Measurements from ENCODE around the gene SLC37A3.
"Not testable (repeated sequence)": the region's sequence is repeated elsewhere in the genome, so short reads cannot be mapped to it uniquely, and the experiment has no call there.

The SLC37A3 gene

DNA sequence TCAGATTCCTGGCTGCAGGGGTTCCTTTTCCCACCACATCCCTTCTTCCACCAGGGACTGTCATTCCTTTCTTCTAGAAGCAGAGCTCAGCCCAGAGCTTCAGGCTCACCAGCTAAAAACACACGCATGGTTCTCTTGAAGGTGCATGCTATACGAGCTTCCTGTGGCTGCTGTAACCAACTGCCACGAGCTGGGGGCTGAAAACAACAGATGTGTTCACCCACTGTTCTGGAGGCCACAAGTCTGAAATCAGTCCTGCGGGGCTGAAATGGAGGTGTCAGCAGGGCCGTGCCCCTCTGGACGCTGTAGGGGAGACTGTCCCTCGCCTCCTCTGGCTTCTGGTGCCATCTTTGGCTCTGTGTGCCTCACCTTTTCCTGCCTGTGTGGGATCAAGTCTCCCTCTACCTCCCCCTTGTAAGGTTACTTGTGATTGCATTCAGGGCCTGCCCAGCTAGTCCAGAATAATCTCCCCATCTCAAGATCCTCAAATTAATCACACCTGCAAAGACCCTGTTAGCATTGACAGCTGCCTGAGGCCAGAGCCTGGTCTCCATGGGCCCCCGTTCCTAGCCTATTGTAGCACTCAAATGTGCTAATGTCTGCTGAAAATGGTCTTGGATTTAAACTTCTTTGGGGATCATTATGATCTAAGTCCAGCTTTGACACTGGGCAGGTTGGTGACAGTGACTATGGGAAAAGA lies 19.3 kb upstream of the SLC37A3 start:
- H3K4me2 ChIP-seq (ENCODE audit: low read depth, low read length, poor library complexity, severe bottlenecking) = peak overlapping the region; percentile 48

DNA sequence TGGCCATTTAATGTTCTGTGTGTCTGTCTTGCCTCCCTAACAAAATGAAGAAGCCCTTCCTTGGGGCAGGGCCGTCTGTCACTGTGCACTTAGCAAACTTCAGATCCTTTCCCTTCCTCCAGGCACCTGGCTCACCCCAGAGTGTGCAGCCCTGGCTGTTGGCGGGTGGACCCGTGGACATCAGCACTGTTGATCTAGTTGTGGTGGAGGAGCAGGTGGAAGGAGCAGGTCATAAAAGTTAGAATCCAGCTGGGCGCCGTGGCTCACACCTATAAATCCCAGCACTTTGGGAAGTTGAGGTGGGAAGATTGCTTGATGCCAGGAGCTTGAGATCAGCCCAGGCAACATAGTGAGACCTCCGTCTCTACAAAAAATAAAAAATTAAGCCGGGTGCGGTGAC lies 18.2 kb upstream of the SLC37A3 start:
- H3F3A ChIP-seq (ENCODE audit: low read depth) = no peaks in the 10 kb centered on the region
- H3K4me1 ChIP-seq (ENCODE audit: insufficient read depth, low read length, poor library complexity, severe bottlenecking) = peaks cover 27% of the 10 kb centered on the region
- no peak overlapping the region for H3K9ac ChIP-seq (ENCODE audit: low read depth, low read length, poor library complexity, severe bottlenecking)
- H3K9me3 ChIP-seq (ENCODE audit: insufficient read depth, low read depth, low read length) = no peaks in the 10 kb centered on the region
- H3K4me3 ChIP-seq (ENCODE audit: low read length, poor library complexity, severe bottlenecking) = no peak overlapping the region
- no peaks in the 10 kb centered on the region for H4K20me1 ChIP-seq (ENCODE audit: insufficient read depth, low read length, poor library complexity, severe bottlenecking)
- H3K9me2 ChIP-seq (replicated peaks; ENCODE audit: low read depth, low read length) = no peaks in the 10 kb centered on the region
- no peaks in the 10 kb centered on the region for H3K79me2 ChIP-seq (ENCODE audit: insufficient read depth, low read length)
- no peak for TF ChIP-seq EZH2phosphoT487 (IDR thresholded peaks at IDR 0.05; ENCODE audit: borderline replicate concordance)
- TF ChIP-seq, protein P1, sequence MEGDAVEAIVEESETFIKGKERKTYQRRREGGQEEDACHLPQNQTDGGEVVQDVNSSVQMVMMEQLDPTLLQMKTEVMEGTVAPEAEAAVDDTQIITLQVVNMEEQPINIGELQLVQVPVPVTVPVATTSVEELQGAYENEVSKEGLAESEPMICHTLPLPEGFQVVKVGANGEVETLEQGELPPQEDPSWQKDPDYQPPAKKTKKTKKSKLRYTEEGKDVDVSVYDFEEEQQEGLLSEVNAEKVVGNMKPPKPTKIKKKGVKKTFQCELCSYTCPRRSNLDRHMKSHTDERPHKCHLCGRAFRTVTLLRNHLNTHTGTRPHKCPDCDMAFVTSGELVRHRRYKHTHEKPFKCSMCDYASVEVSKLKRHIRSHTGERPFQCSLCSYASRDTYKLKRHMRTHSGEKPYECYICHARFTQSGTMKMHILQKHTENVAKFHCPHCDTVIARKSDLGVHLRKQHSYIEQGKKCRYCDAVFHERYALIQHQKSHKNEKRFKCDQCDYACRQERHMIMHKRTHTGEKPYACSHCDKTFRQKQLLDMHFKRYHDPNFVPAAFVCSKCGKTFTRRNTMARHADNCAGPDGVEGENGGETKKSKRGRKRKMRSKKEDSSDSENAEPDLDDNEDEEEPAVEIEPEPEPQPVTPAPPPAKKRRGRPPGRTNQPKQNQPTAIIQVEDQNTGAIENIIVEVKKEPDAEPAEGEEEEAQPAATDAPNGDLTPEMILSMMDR (conservative IDR thresholded peaks at IDR 0.05; ENCODE audit: low read length) = no peak
- H2AFZ ChIP-seq (ENCODE audit: low read length) = no peak overlapping the region
- H3K4me2 ChIP-seq (ENCODE audit: low read depth, low read length, poor library complexity, severe bottlenecking) = no peak overlapping the region
- H3K36me3 ChIP-seq (ENCODE audit: insufficient read depth, low read length) = no peaks in the 10 kb centered on the region
- no peaks in the 10 kb centered on the region for H3K27me3 ChIP-seq (ENCODE audit: insufficient read depth, low read length, poor library complexity, severe bottlenecking)

More for the DNA sequence above, 19.3 kb upstream of the SLC37A3 start:
- Histone ChIP-seq H3K9ac (ENCODE audit: low read depth, low read length, poor library complexity, severe bottlenecking) (peak overlapping the region; percentile 57), H3K9me2 (replicated peaks; ENCODE audit: low read depth, low read length) (no peaks in the 10 kb centered on the region), H3K9me3 (ENCODE audit: insufficient read depth, low read depth, low read length) (no peaks in the 10 kb centered on the region), H3K36me3 (ENCODE audit: insufficient read depth, low read length) (no peaks in the 10 kb centered on the region), H3K27me3 (ENCODE audit: insufficient read depth, low read length, poor library complexity, severe bottlenecking) (no peaks in the 10 kb centered on the region), H3K4me1 (ENCODE audit: insufficient read depth, low read length, poor library complexity, severe bottlenecking) (peaks cover 27% of the 10 kb centered on the region), H4K20me1 (ENCODE audit: insufficient read depth, low read length, poor library complexity, severe bottlenecking) (no peaks in the 10 kb centered on the region), H3F3A (ENCODE audit: low read depth) (no peaks in the 10 kb centered on the region), H3K4me3 (ENCODE audit: low read length, poor library complexity, severe bottlenecking) (no peak overlapping the region), H2AFZ (ENCODE audit: low read length) (peak overlapping the region; percentile 97), H3K79me2 (ENCODE audit: insufficient read depth, low read length) (no peaks in the 10 kb centered on the region)
- TF ChIP-seq, protein P1 (conservative IDR thresholded peaks at IDR 0.05; ENCODE audit: low read length) = no peak
- TF ChIP-seq EZH2phosphoT487 (IDR thresholded peaks at IDR 0.05; ENCODE audit: borderline replicate concordance) = no peak

DNA sequence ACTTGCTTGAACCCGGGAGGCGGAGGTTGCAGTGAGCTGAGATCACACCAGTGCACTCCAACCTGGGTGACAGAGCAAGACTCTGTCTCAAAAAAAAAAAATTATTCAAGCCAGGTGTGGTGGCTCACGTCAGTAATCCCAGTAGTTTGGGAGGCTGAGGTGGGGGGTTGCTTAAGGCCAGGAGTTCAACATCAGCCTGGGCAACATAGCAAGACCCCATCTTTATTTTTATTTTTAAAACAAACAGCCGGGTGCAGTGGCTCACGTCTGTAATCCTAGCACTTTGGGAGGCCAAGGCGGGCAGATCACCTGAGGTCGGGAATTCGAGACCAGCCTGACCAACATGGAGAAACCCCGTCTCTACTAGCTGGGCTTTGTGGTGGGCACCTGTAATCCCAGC lies 17.5 kb upstream of the SLC37A3 start:
- not testable (repeated sequence) for H3K9ac ChIP-seq (ENCODE audit: low read depth, low read length, poor library complexity, severe bottlenecking); H3K9me3 ChIP-seq (ENCODE audit: insufficient read depth, low read depth, low read length); H4K20me1 ChIP-seq (ENCODE audit: insufficient read depth, low read length, poor library complexity, severe bottlenecking); H3K27me3 ChIP-seq (ENCODE audit: insufficient read depth, low read length, poor library complexity, severe bottlenecking); H3K79me2 ChIP-seq (ENCODE audit: insufficient read depth, low read length); H3K36me3 ChIP-seq (ENCODE audit: insufficient read depth, low read length); H2AFZ ChIP-seq (ENCODE audit: low read length); H3K4me3 ChIP-seq (ENCODE audit: low read length, poor library complexity, severe bottlenecking); H3F3A ChIP-seq (ENCODE audit: low read depth); H3K9me2 ChIP-seq (replicated peaks; ENCODE audit: low read depth, low read length); H3K4me2 ChIP-seq (ENCODE audit: low read depth, low read length, poor library complexity, severe bottlenecking)
- peaks cover 27% of the 10 kb centered on the region for H3K4me1 ChIP-seq (ENCODE audit: insufficient read depth, low read length, poor library complexity, severe bottlenecking)

DNA sequence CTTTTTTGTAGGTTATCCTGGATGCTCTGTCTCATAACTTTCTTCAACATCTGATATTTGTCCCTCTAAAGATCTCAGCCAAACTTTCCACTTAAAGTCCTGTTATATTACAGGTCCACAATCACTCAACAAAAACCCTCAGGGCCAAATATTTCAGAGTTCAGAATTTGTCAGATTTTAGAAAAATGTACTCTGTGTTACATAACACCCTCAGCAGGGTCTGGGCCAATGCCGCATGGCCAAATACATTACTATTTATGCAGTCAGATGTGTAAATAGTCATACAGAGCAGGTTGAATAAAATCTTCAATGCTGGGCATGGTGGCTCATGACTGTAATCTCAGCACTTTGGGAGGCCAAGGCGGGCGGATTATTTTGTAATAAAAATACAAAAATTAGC lies 17.0 kb upstream of the SLC37A3 start:
- Histone ChIP-seq H3K4me1 (ENCODE audit: insufficient read depth, low read length, poor library complexity, severe bottlenecking) (peaks cover 27% of the 10 kb centered on the region), H3K4me3 (ENCODE audit: low read length, poor library complexity, severe bottlenecking) (no peak overlapping the region), H2AFZ (ENCODE audit: low read length) (no peak overlapping the region), H3K9me3 (ENCODE audit: insufficient read depth, low read depth, low read length) (no peaks in the 10 kb centered on the region), H3K79me2 (ENCODE audit: insufficient read depth, low read length) (no peaks in the 10 kb centered on the region), H3F3A (ENCODE audit: low read depth) (no peaks in the 10 kb centered on the region), H3K9me2 (replicated peaks; ENCODE audit: low read depth, low read length) (no peaks in the 10 kb centered on the region), H3K4me2 (ENCODE audit: low read depth, low read length, poor library complexity, severe bottlenecking) (no peak overlapping the region), H3K36me3 (ENCODE audit: insufficient read depth, low read length) (no peaks in the 10 kb centered on the region), H4K20me1 (ENCODE audit: insufficient read depth, low read length, poor library complexity, severe bottlenecking) (no peaks in the 10 kb centered on the region), H3K27me3 (ENCODE audit: insufficient read depth, low read length, poor library complexity, severe bottlenecking) (no peaks in the 10 kb centered on the region), H3K9ac (ENCODE audit: low read depth, low read length, poor library complexity, severe bottlenecking) (no peak overlapping the region)
- TF ChIP-seq, protein P1 (conservative IDR thresholded peaks at IDR 0.05; ENCODE audit: low read length) = no peak
- TF ChIP-seq EZH2phosphoT487 (IDR thresholded peaks at IDR 0.05; ENCODE audit: borderline replicate concordance) = no peak

All from Loucy (cell line).